Measurements from ENCODE around the gene BOD1.

BOD1 gene

DNA sequence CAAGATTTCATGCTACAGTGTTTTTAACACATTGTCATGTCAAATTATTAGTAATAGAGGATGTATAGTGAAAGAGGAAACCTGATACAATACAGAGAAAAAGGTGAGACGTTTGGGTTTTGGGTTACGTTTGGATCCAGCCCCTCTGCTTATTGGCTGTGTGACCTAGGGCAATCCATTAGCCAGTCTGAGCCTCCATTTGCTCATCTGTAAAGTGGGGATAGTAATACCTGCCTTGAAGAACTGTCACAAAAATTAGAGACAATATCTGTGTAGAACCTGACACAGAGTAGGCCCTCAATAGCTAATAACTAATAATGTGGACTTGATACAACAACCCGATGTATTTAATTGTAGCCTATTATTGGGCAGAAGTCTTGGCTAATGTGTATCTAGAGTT is 4.3 kb upstream of the BOD1 start:
- no peak overlapping the region for H2BK12ac ChIP-seq (ENCODE audit: low read length)
- no peak overlapping the region for H3K27ac ChIP-seq (ENCODE audit: low read depth, low read length)
- no peak overlapping the region for H3K23ac ChIP-seq (ENCODE audit: low read length)
- no peaks in the 10 kb centered on the region for H3K27me3 ChIP-seq (ENCODE audit: insufficient read depth, low read length)
- peaks cover 4 to 5% of the 10 kb centered on the region in 2 experiments for H3K4me1 ChIP-seq (ENCODE audit: control insufficient read depth in 1 of 2, insufficient read depth in 2 of 2, low read length in 2 of 2)
- no peak overlapping the region for H2BK120ac ChIP-seq (ENCODE audit: insufficient read depth, low read length, poor library complexity)
- no peak overlapping the region for H4K8ac ChIP-seq (ENCODE audit: low read depth, low read length)
- no peak overlapping the region for H3K4me2 ChIP-seq (ENCODE audit: low read length)
- H3K9me3 ChIP-seq (ENCODE audit: insufficient read depth, low read depth, low read length): no peaks in the 10 kb centered on the region
- H3K4me3 ChIP-seq (ENCODE audit: low read depth, low read length): no peak overlapping the region
- no peak overlapping the region for H2AK5ac ChIP-seq (ENCODE audit: low read length)
- DNase-seq: no peak
- H4K91ac ChIP-seq (ENCODE audit: low read depth, low read length): no peak overlapping the region
- no peak overlapping the region for H3K18ac ChIP-seq (ENCODE audit: low read length)
- H3K4ac ChIP-seq (ENCODE audit: low read depth, low read length): no peak overlapping the region
- peaks cover 4% of the 10 kb centered on the region for H3K79me2 ChIP-seq (ENCODE audit: control insufficient read depth, insufficient read depth, low read length, poor library complexity)
- peaks cover 10% of the 10 kb centered on the region for H3K79me1 ChIP-seq (ENCODE audit: low read length)
- no CpG with 5 or more reads among the region's 3 CpGs for WGBS (ENCODE audit: extremely low coverage, insufficient coverage, insufficient read length)
- no peak overlapping the region for H2BK5ac ChIP-seq (ENCODE audit: low read depth, low read length, poor library complexity)
- no peak overlapping the region for H3K9ac ChIP-seq (ENCODE audit: low read length)
- H3K36me3 ChIP-seq (ENCODE audit: control insufficient read depth in 1 of 2, insufficient read depth in 2 of 2, low read length in 2 of 2): no peaks in the 10 kb centered on the region
- H4K12ac ChIP-seq (ENCODE audit: low read depth, low read length): no peak overlapping the region
- H3K14ac ChIP-seq (ENCODE audit: low read length): no peak overlapping the region
- no peak overlapping the region for H2AFZ ChIP-seq (ENCODE audit: insufficient read depth, low read length, poor library complexity)

- H3K18ac ChIP-seq (ENCODE audit: low read length): no peak overlapping the region
- no peak overlapping the region for H4K8ac ChIP-seq (ENCODE audit: low read depth, low read length)
- WGBS (ENCODE audit: extremely low coverage, insufficient coverage, insufficient read length): no CpG with 5 or more reads among the region's 7 CpGs
- no peak overlapping the region for H4K91ac ChIP-seq (ENCODE audit: low read depth, low read length)
- DNase-seq: peak; percentile 50 to 85
- H3K4me1 ChIP-seq (ENCODE audit: control insufficient read depth in 1 of 2, insufficient read depth in 2 of 2, low read length in 2 of 2): peaks cover 2 to 8% of the 10 kb centered on the region in 2 experiments
- no peak overlapping the region for H2AFZ ChIP-seq (ENCODE audit: insufficient read depth, low read length, poor library complexity)
- no peak overlapping the region for H2BK12ac ChIP-seq (ENCODE audit: low read length)
- no peak overlapping the region for H4K12ac ChIP-seq (ENCODE audit: low read depth, low read length)
- H2BK120ac ChIP-seq (ENCODE audit: insufficient read depth, low read length, poor library complexity): no peak overlapping the region
- H3K27me3 ChIP-seq (ENCODE audit: insufficient read depth, low read length): no peaks in the 10 kb centered on the region
- H3K79me1 ChIP-seq (ENCODE audit: low read length): peaks cover 5% of the 10 kb centered on the region
- H2BK5ac ChIP-seq (ENCODE audit: low read depth, low read length, poor library complexity): no peak overlapping the region
- H3K36me3 ChIP-seq (ENCODE audit: control insufficient read depth in 1 of 2, insufficient read depth in 2 of 2, low read length in 2 of 2): peaks cover 0 to 2% of the 10 kb centered on the region in 2 experiments
- no peak overlapping the region for H3K23ac ChIP-seq (ENCODE audit: low read length)
- no peak overlapping the region for H3K14ac ChIP-seq (ENCODE audit: low read length)
- H3K79me2 ChIP-seq (ENCODE audit: control insufficient read depth, insufficient read depth, low read length, poor library complexity): peaks cover 8% of the 10 kb centered on the region
- no peak overlapping the region for H2AK5ac ChIP-seq (ENCODE audit: low read length)
- no peak overlapping the region for H3K4ac ChIP-seq (ENCODE audit: low read depth, low read length)
- H3K9ac ChIP-seq (ENCODE audit: low read length): no peak overlapping the region
- H3K4me3 ChIP-seq (ENCODE audit: low read depth, low read length): no peak overlapping the region
- H3K4me2 ChIP-seq (ENCODE audit: low read length): no peak overlapping the region
- H3K27ac ChIP-seq (ENCODE audit: low read depth, low read length): no peak overlapping the region
- no peaks in the 10 kb centered on the region for H3K9me3 ChIP-seq (ENCODE audit: insufficient read depth, low read depth, low read length)
These were observed 2.6 kb upstream of the BOD1 start for GRCh38 chr5:173618927-173619519.

DNA sequence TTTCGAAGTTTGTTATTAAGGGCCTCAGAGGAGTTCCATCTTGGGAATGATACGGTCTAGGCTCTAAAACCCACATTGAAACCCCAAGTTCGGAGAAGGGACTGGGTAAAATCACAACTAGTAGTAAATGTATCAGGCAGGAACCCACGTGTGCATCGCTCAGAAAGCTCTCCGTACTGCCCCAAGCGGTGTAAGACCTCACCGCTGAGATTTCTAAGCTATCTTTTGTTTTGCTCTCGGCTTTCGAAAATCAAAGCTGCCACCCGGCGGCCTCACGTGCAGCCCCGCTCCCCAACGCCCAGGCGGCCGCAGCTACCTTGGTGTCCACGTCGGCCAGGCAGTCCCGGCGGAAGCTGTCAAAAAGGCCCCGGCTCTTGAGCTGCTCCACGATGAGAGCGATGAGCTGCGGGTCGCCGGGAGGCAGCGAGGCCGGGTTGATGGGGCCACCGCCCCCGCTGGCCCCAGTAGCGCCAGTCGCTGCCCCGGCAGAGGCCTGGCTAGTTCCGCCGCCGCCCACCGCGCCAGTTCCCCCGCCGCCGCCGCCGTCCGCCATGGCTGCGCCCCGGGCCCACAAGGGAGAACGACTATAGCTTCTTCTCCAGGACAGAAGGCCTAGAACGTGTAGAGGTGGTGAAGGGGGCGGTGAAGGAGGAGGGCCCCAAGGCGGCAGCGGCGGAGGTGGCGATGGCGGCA is 420 bp downstream of the BOD1 start:
- H4K12ac ChIP-seq (ENCODE audit: low read depth, low read length): peak overlapping the region; percentile 87
- H2BK12ac ChIP-seq (ENCODE audit: low read length): no peak overlapping the region
- peak overlapping the region; percentile 80 for H3K4me2 ChIP-seq (ENCODE audit: low read length)
- H3K23ac ChIP-seq (ENCODE audit: low read length): no peak overlapping the region
- peak; percentile 76 to 77 for DNase-seq
- H2BK5ac ChIP-seq (ENCODE audit: low read depth, low read length, poor library complexity): peak overlapping the region; percentile 65
- H3K4ac ChIP-seq (ENCODE audit: low read depth, low read length): peak overlapping the region; percentile 35
- peaks cover 7 to 8% of the 10 kb centered on the region in 2 experiments for H3K4me1 ChIP-seq (ENCODE audit: control insufficient read depth in 1 of 2, insufficient read depth in 2 of 2, low read length in 2 of 2)
- peak overlapping the region; percentile 73 for H3K18ac ChIP-seq (ENCODE audit: low read length)
- H2AK5ac ChIP-seq (ENCODE audit: low read length): no peak overlapping the region
- peak overlapping the region; percentile 14 for H2AFZ ChIP-seq (ENCODE audit: insufficient read depth, low read length, poor library complexity)
- peak overlapping the region; percentile 51 for H3K27ac ChIP-seq (ENCODE audit: low read depth, low read length)
- peaks cover 6 to 15% of the 10 kb centered on the region in 2 experiments for H3K36me3 ChIP-seq (ENCODE audit: control insufficient read depth in 1 of 2, insufficient read depth in 2 of 2, low read length in 2 of 2)
- no peaks in the 10 kb centered on the region for H3K9me3 ChIP-seq (ENCODE audit: insufficient read depth, low read depth, low read length)
- H3K14ac ChIP-seq (ENCODE audit: low read length): peak overlapping the region; percentile 76
- peaks cover 5% of the 10 kb centered on the region for H3K79me1 ChIP-seq (ENCODE audit: low read length)
- H4K91ac ChIP-seq (ENCODE audit: low read depth, low read length): peak overlapping the region; percentile 62
- no CpG with 5 or more reads among the region's 55 CpGs for WGBS (ENCODE audit: extremely low coverage, insufficient coverage, insufficient read length)
- peaks cover 10% of the 10 kb centered on the region for H3K79me2 ChIP-seq (ENCODE audit: control insufficient read depth, insufficient read depth, low read length, poor library complexity)
- peak overlapping the region; percentile 93 for H3K4me3 ChIP-seq (ENCODE audit: low read depth, low read length)
- H4K8ac ChIP-seq (ENCODE audit: low read depth, low read length): peak overlapping the region; percentile 86
- H3K9ac ChIP-seq (ENCODE audit: low read length): peak overlapping the region; percentile 90
- H3K27me3 ChIP-seq (ENCODE audit: insufficient read depth, low read length): no peaks in the 10 kb centered on the region
- H2BK120ac ChIP-seq (ENCODE audit: insufficient read depth, low read length, poor library complexity): peak overlapping the region; percentile 26

GRCh38 chr5:173614591-173614990 is 1.9 kb downstream of the BOD1 start:
- H3K4me2 ChIP-seq (ENCODE audit: low read length): peak overlapping the region; percentile 1
- no peak overlapping the region for H2AK5ac ChIP-seq (ENCODE audit: low read length)
- no peak overlapping the region for H2AFZ ChIP-seq (ENCODE audit: insufficient read depth, low read length, poor library complexity)
- H3K9me3 ChIP-seq (ENCODE audit: insufficient read depth, low read depth, low read length): no peaks in the 10 kb centered on the region
- no peak overlapping the region for H2BK12ac ChIP-seq (ENCODE audit: low read length)
- no peak for DNase-seq
- H3K36me3 ChIP-seq (ENCODE audit: control insufficient read depth in 1 of 2, insufficient read depth in 2 of 2, low read length in 2 of 2): peaks cover 10 to 27% of the 10 kb centered on the region in 2 experiments
- H3K23ac ChIP-seq (ENCODE audit: low read length): no peak overlapping the region
- H3K4me1 ChIP-seq (ENCODE audit: control insufficient read depth in 1 of 2, insufficient read depth in 2 of 2, low read length in 2 of 2): peaks cover 7 to 8% of the 10 kb centered on the region in 2 experiments
- no peaks in the 10 kb centered on the region for H3K27me3 ChIP-seq (ENCODE audit: insufficient read depth, low read length)
- H3K18ac ChIP-seq (ENCODE audit: low read length): no peak overlapping the region
- H3K79me1 ChIP-seq (ENCODE audit: low read length): peaks cover 5% of the 10 kb centered on the region
- no peak overlapping the region for H2BK5ac ChIP-seq (ENCODE audit: low read depth, low read length, poor library complexity)
- H3K4ac ChIP-seq (ENCODE audit: low read depth, low read length): peak overlapping the region; percentile 18
- H4K12ac ChIP-seq (ENCODE audit: low read depth, low read length): no peak overlapping the region
- H4K8ac ChIP-seq (ENCODE audit: low read depth, low read length): no peak overlapping the region
- no peak overlapping the region for H3K9ac ChIP-seq (ENCODE audit: low read length)
- H3K14ac ChIP-seq (ENCODE audit: low read length): no peak overlapping the region
- no peak overlapping the region for H2BK120ac ChIP-seq (ENCODE audit: insufficient read depth, low read length, poor library complexity)
- peaks cover 10% of the 10 kb centered on the region for H3K79me2 ChIP-seq (ENCODE audit: control insufficient read depth, insufficient read depth, low read length, poor library complexity)
- H3K4me3 ChIP-seq (ENCODE audit: low read depth, low read length): no peak overlapping the region
- no CpG with 5 or more reads among the region's 7 CpGs for WGBS (ENCODE audit: extremely low coverage, insufficient coverage, insufficient read length)
- H4K91ac ChIP-seq (ENCODE audit: low read depth, low read length): no peak overlapping the region
- H3K27ac ChIP-seq (ENCODE audit: low read depth, low read length): no peak overlapping the region

All from trophoblast cell (in vitro differentiated cells and primary cell).